A549 (cell line): Measurements from ENCODE around the gene ACTRT2. TPM values are rescaled to one million over a fixed set of nuclear protein-coding genes. Genes with fewer than 3 reads are reported as not detected.

Experiments used
- ATAC-seq, 2 experiments: fragments of 200-7000 bp in 1 of 2; fragments of >200 bp in 1 of 2; cut with Nextera tagmentation in 1 of 2; cut with Tn5 transposase in 1 of 2; 3 replicates each; pipeline versions ENCODE4 v1.8.0 to v1.9.1; 2018 to 2020; ENCODE audit warnings: mild to moderate bottlenecking in 1 of 2, moderate library complexity in 1 of 2
- CTCF ChIA-PET: fragments of 300-600 bp; sonication (Branson Sonifier 250); formaldehyde crosslinking; extraction: SDS; loops from one replicate; lab custom pipeline; 2021; ENCODE audit warnings: antibody characterized with exemption, inconsistent platforms; lab: Yijun Ruan, JAX
- POLR2A ChIA-PET: fragments of 350-600 bp; formaldehyde crosslinking; extraction: SDS; loops from one replicate; lab custom pipeline; 2021; ENCODE audit warnings: antibody characterized with exemption, inconsistent platforms; lab: Yijun Ruan, JAX
- DNase-seq, 2 experiments: peaks; one replicate each; pipeline versions ENCODE4 v3.0.0 to v3.0.0-alpha.2; 2011 to 2016; ENCODE audit warnings: low read depth in 1 of 2, low spot score in 1 of 2
- FAIRE-seq: peaks from 2 replicates; lab custom pipeline; 2011; peaks lifted over from hg19 to GRCh38; lab: Jason Lieb, UNC
- H3K27ac ChIP-seq, 2 experiments: fragments of >200 bp; sonication (Bioruptor Twin); formaldehyde crosslinking; 3 replicates each; pipeline ENCODE4 v1.5.1; 2016 to 2017
- H3K4me1 ChIP-seq: fragments of >200 bp; sonication (Bioruptor Twin); formaldehyde crosslinking; 3 replicates; pipeline ENCODE4 v1.6.1; 2016
- H3K4me2 ChIP-seq: fragments of >200 bp; sonication (Bioruptor Twin); formaldehyde crosslinking; 3 replicates; pipeline ENCODE4 v1.6.1; 2016
- H3K4me3 ChIP-seq: fragments of >200 bp; sonication (Bioruptor Twin); formaldehyde crosslinking; 3 replicates; pipeline ENCODE4 v1.5.1; 2016
- H3K9me3 ChIP-seq: fragments of >200 bp; sonication (Bioruptor Twin); formaldehyde crosslinking; 3 replicates; pipeline ENCODE4 v1.6.1; 2016
- CBX2 ChIP-seq: fragments of 200-600 bp; sonication (generic); IDR thresholded peaks from 2 replicates; pipeline ENCODE4 v1.6.1; 2016; ENCODE audit warnings: low read depth, mild to moderate bottlenecking, borderline replicate concordance
- CBX8 ChIP-seq: fragments of 200-600 bp; sonication (generic); IDR thresholded peaks from 2 replicates; pipeline ENCODE4 v1.6.1; 2016
- CEBPB ChIP-seq, 2 experiments: fragments of >200 bp in 1 of 2; sonication (Bioruptor Twin) in 1 of 2; formaldehyde crosslinking in 1 of 2; IDR thresholded peaks; 2 replicates each; pipeline ENCODE4 v1.6.1; 2012 to 2016
- CHD2 ChIP-seq: fragments of 150-350 bp; IDR thresholded peaks from 2 replicates; pipeline ENCODE4 v1.6.1; 2014; ENCODE audit warnings: low read length; ENCODE audit not compliant: partially characterized antibody
- CHD4 ChIP-seq: fragments of 200-600 bp; sonication (generic); IDR thresholded peaks from 2 replicates; pipeline ENCODE4 v1.6.1; 2016; ENCODE audit warnings: antibody characterized with exemption, mild to moderate bottlenecking, borderline replicate concordance
- EHMT2 ChIP-seq: fragments of 200-600 bp; sonication (generic); IDR thresholded peaks from 2 replicates; pipeline ENCODE4 v1.6.1; 2016; ENCODE audit warnings: antibody characterized with exemption, low read depth, mild to moderate bottlenecking, moderate library complexity
- FOSB ChIP-seq: fragments of 250-450 bp; sonication (Bioruptor Pico); IDR thresholded peaks from 2 replicates; pipeline ENCODE4 v1.5.0; 2020; ENCODE audit warnings: mild to moderate bottlenecking, moderate library complexity
- FOXS1 ChIP-seq: fragments of 250-450 bp; sonication (Bioruptor Pico); IDR thresholded peaks from 2 replicates; pipeline ENCODE4 v1.5.0; 2020; ENCODE audit warnings: mild to moderate bottlenecking, moderate library complexity
- GATA3 ChIP-seq: IDR thresholded peaks from 2 replicates; pipeline ENCODE4 v1.6.1; 2012; ENCODE audit warnings: borderline replicate concordance
- HDAC2 ChIP-seq: fragments of 200-600 bp; sonication (generic); IDR thresholded peaks from 2 replicates; pipeline ENCODE4 v1.6.1; 2016
- HOXA7 ChIP-seq: fragments of 250-450 bp; sonication (Bioruptor Pico); IDR thresholded peaks from 2 replicates; pipeline ENCODE4 v1.5.0; 2020; ENCODE audit warnings: mild to moderate bottlenecking, moderate library complexity
- HOXB13 ChIP-seq: fragments of 250-450 bp; sonication (Bioruptor Pico); IDR thresholded peaks from 2 replicates; pipeline ENCODE4 v1.5.0; 2020; ENCODE audit warnings: low read depth, mild to moderate bottlenecking, moderate library complexity
- JUNB ChIP-seq: fragments of >200 bp; sonication (Bioruptor Twin); formaldehyde crosslinking; IDR thresholded peaks from 2 replicates; pipeline ENCODE4 v1.6.1; 2016
- KDM5A ChIP-seq: fragments of 200-600 bp; sonication (generic); IDR thresholded peaks from 2 replicates; pipeline ENCODE4 v1.6.1; 2016; ENCODE audit warnings: antibody characterized with exemption, mild to moderate bottlenecking
- NPAS2 ChIP-seq: fragments of 250-450 bp; sonication (Bioruptor Pico); IDR thresholded peaks from 2 replicates; pipeline ENCODE4 v1.8.0; 2022; ENCODE audit warnings: mild to moderate bottlenecking, moderate library complexity, borderline replicate concordance
- NR3C1 ChIP-seq: fragments of >200 bp; sonication (Bioruptor Twin); formaldehyde crosslinking; IDR thresholded peaks from 3 replicates; pipeline ENCODE4 v1.6.1; 2017
- PHF8 ChIP-seq: fragments of 200-600 bp; sonication (generic); IDR thresholded peaks from 2 replicates; pipeline ENCODE4 v1.6.1; 2016; ENCODE audit warnings: low read depth, mild to moderate bottlenecking, antibody characterized with exemption, moderate library complexity, borderline replicate concordance
- POLR2AphosphoS2 ChIP-seq: conservative IDR thresholded peaks from 2 replicates; pipeline ENCODE4 v1.6.1; 2012; ENCODE audit warnings: low read length, improper control_type of control experiment, inconsistent platforms
- RFX5 ChIP-seq: fragments of 450-650 bp; IDR thresholded peaks from 2 replicates; pipeline ENCODE4 v1.7.1; 2014; ENCODE audit warnings: antibody characterized with exemption, mild to moderate bottlenecking, moderate library complexity
- SMC3 ChIP-seq: fragments of >200 bp; sonication (Bioruptor Twin); formaldehyde crosslinking; IDR thresholded peaks from 3 replicates; pipeline ENCODE4 v1.6.1; 2018; ENCODE audit warnings: inconsistent platforms
- SREBF2 ChIP-seq: fragments of 450-650 bp; IDR thresholded peaks from 2 replicates; pipeline ENCODE4 v1.6.1; 2014; ENCODE audit warnings: mild to moderate bottlenecking, moderate library complexity
- ZC3H11A ChIP-seq: fragments of 450-650 bp; IDR thresholded peaks from 2 replicates; pipeline ENCODE4 v1.6.1; 2014; ENCODE audit warnings: antibody characterized with exemption, mild to moderate bottlenecking
- WGBS: methylation state at CpG from one replicate; pipeline ENCODE4 v1.1.6; 2017; ENCODE audit errors: missing lambda C conversion rate; 5-methylcytosine and 5-hydroxymethylcytosine counted together
- polyA plus RNA-seq, 4 experiments: library from polyadenylated mRNA; depleted of rRNA in 3 of 4; stranded (reverse); fragments of >200 nt; fragmentation: RNase III in 1 of 4; extraction: RNeasy Plus Mini Kit Qiagen cat#74134 plus additional on column Dnase treatment in 1 of 4; gene quantifications; 2 replicates in 3 of 4; 3 replicates in 1 of 4; pipeline ENCODE4 v1.2.3, GENCODE V29; 2011 to 2017
- TF ChIP-seq, protein P1 (sequence below): fragments of >200 bp; sonication (Bioruptor Twin); formaldehyde crosslinking; IDR thresholded peaks from 3 replicates; pipeline ENCODE4 v1.5.1; 2016
- TF ChIP-seq, protein P2 (sequence below): fragments of 200-600 bp; sonication (generic); IDR thresholded peaks from 2 replicates; pipeline ENCODE4 v1.6.1; 2016; ENCODE audit warnings: antibody characterized with exemption, mild to moderate bottlenecking, moderate library complexity
- TF ChIP-seq, protein P3 (sequence below): IDR thresholded peaks from 2 replicates; pipeline ENCODE4 v1.6.1; 2012
- TF ChIP-seq, protein P4 (sequence below): fragments of >200 bp; sonication (Bioruptor Twin); formaldehyde crosslinking; IDR thresholded peaks from 2 replicates; pipeline ENCODE4 v1.6.1; 2016
- TF ChIP-seq, protein P5 (sequence below): IDR thresholded peaks from 2 replicates; pipeline ENCODE4 v1.6.1; 2012; ENCODE audit warnings: low read depth, borderline replicate concordance

Gene ACTRT2
- polyA plus RNA-seq, 2 of the 4 experiments (the other 2 are of a cell fraction), result not detected

DNA sequence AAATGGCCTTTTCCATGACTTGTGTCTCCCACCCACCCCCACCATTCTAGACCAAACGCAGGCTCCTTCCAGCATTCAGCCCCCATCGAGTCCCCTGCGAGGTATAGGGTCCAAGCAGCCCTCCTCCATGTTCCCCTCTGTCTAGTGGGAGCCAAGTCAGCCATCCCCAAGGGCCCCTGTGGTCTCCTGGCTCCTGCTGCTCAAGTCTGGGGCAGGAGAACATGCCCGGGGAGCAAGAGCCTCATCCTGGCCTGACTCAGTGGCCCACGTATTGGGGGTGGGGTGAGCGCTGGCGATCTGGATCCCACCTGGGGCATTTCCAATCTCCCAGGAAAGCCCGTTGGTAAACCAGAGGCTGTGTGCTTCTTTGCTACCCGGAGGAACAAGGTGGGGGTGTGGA is 43.6 kb downstream of the ACTRT2 start:
- Histone ChIP-seq H3K9me3 (no peaks in the 10 kb centered on the region), H3K4me1 (no peaks in the 10 kb centered on the region), H3K4me3 (no peak overlapping the region), H3K4me2 (no peak overlapping the region), H3K27ac (no peak overlapping the region)
- no peak for FAIRE-seq
- no peak for ATAC-seq
- CTCF ChIA-PET, result no interaction called here
- 34% methylated on average over 3 of the region's 9 CpGs for WGBS
- POLR2A ChIA-PET, result no interaction called here
- TF ChIP-seq HDAC2 (no peak), HOXB13 (CRISPR knock-in tag) (no peak), CEBPB (IDR thresholded peaks at IDR 0.05) (no peak), KDM5A (no peak), FOXS1 (CRISPR knock-in tag) (no peak), NR3C1 (no peak)
- TF ChIP-seq, protein P1, sequence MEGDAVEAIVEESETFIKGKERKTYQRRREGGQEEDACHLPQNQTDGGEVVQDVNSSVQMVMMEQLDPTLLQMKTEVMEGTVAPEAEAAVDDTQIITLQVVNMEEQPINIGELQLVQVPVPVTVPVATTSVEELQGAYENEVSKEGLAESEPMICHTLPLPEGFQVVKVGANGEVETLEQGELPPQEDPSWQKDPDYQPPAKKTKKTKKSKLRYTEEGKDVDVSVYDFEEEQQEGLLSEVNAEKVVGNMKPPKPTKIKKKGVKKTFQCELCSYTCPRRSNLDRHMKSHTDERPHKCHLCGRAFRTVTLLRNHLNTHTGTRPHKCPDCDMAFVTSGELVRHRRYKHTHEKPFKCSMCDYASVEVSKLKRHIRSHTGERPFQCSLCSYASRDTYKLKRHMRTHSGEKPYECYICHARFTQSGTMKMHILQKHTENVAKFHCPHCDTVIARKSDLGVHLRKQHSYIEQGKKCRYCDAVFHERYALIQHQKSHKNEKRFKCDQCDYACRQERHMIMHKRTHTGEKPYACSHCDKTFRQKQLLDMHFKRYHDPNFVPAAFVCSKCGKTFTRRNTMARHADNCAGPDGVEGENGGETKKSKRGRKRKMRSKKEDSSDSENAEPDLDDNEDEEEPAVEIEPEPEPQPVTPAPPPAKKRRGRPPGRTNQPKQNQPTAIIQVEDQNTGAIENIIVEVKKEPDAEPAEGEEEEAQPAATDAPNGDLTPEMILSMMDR, result no peak
- no peak for DNase-seq

DNA sequence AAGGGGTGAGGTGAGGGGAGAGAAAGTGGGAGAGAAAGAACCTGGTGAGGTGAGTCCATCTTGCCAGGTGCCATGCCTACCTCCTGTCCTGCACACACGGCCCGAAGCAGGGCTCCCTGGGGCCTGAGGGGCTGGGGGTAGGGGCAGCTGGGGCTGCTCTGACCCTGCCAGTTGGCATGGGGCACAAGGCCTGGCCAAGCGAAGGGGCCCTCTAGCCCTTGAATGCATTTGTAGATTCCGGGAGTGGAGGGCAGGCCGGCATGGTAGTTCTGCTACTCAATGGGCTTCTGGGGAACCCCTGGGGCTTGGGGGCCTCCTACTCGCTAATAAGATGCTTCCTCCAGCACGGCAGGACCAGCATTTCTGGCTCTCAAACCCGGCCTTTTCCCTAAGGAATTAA is 44.1 kb downstream of the ACTRT2 start:
- H3K4me2 ChIP-seq, result no peak overlapping the region
- H3K4me1 ChIP-seq, result no peaks in the 10 kb centered on the region
- no peak for DNase-seq
- POLR2A ChIA-PET, result no interaction called here
- H3K9me3 ChIP-seq, result no peaks in the 10 kb centered on the region
- CTCF ChIA-PET, result no interaction called here
- H3K4me3 ChIP-seq, result no peak overlapping the region
- TF ChIP-seq EHMT2 (no peak), CBX8 (no peak), SMC3 (no peak), CHD2 (no peak), HOXA7 (CRISPR knock-in tag) (no peak), SREBF2 (no peak)
- no peak for ATAC-seq
- 48% methylated on average over 4 of the region's 8 CpGs for WGBS
- no peak for FAIRE-seq
- no peak overlapping the region for H3K27ac ChIP-seq

DNA sequence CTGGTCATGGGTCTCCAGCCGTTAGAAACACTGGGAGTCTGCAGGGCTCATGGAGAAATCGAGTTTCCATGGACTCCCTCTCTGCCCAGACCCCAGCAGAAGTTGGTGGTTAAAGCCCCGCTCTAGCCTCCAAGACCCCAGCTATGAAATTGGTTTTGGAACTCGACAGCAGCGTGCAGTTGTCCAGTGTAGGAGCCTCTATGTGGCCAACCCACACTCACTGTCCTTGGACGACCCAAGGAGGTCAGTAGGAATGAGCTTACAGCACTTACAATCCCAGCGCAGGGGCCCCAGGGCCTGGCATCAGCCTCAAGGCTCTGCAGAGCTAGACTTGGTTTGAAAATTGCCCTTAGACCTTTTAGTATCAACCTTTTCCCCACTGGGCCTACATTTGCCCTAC is 44.5 kb downstream of the ACTRT2 start:
- Histone ChIP-seq H3K4me3 (no peak overlapping the region), H3K9me3 (no peaks in the 10 kb centered on the region), H3K4me1 (no peaks in the 10 kb centered on the region), H3K4me2 (no peak overlapping the region), H3K27ac (no peak overlapping the region)
- ChIA-PET POLR2A (no interaction called here), CTCF (interaction anchor here (1.5 kb wide), 1 partner anchor 345 kb away, joined by 4 read pairs; no protein-coding TSS in a partner anchor)
- ATAC-seq (no peak), DNase-seq (no peak), FAIRE-seq (no peak)
- WGBS, result 70% methylated on average over 2 of the region's 7 CpGs
- TF ChIP-seq NPAS2 (CRISPR knock-in tag), result no peak
- no peak for TF ChIP-seq EHMT2
- TF ChIP-seq CHD4, result no peak
- TF ChIP-seq JUNB, result no peak
- TF ChIP-seq, protein P2, sequence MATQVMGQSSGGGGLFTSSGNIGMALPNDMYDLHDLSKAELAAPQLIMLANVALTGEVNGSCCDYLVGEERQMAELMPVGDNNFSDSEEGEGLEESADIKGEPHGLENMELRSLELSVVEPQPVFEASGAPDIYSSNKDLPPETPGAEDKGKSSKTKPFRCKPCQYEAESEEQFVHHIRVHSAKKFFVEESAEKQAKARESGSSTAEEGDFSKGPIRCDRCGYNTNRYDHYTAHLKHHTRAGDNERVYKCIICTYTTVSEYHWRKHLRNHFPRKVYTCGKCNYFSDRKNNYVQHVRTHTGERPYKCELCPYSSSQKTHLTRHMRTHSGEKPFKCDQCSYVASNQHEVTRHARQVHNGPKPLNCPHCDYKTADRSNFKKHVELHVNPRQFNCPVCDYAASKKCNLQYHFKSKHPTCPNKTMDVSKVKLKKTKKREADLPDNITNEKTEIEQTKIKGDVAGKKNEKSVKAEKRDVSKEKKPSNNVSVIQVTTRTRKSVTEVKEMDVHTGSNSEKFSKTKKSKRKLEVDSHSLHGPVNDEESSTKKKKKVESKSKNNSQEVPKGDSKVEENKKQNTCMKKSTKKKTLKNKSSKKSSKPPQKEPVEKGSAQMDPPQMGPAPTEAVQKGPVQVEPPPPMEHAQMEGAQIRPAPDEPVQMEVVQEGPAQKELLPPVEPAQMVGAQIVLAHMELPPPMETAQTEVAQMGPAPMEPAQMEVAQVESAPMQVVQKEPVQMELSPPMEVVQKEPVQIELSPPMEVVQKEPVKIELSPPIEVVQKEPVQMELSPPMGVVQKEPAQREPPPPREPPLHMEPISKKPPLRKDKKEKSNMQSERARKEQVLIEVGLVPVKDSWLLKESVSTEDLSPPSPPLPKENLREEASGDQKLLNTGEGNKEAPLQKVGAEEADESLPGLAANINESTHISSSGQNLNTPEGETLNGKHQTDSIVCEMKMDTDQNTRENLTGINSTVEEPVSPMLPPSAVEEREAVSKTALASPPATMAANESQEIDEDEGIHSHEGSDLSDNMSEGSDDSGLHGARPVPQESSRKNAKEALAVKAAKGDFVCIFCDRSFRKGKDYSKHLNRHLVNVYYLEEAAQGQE, result no peak
- no peak for TF ChIP-seq POLR2AphosphoS2
- TF ChIP-seq NR3C1, result no peak
- no peak for TF ChIP-seq RFX5
- no peak for TF ChIP-seq HOXA7 (CRISPR knock-in tag)
- no peak for TF ChIP-seq HOXB13 (CRISPR knock-in tag)
- no peak for TF ChIP-seq CBX2
- TF ChIP-seq, protein P3, sequence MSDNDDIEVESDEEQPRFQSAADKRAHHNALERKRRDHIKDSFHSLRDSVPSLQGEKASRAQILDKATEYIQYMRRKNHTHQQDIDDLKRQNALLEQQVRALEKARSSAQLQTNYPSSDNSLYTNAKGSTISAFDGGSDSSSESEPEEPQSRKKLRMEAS, result no peak
- TF ChIP-seq ZC3H11A, result no peak
- TF ChIP-seq, protein P4, sequence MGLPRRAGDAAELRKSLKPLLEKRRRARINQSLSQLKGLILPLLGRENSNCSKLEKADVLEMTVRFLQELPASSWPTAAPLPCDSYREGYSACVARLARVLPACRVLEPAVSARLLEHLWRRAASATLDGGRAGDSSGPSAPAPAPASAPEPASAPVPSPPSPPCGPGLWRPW, result no peak
- TF ChIP-seq, protein P5, sequence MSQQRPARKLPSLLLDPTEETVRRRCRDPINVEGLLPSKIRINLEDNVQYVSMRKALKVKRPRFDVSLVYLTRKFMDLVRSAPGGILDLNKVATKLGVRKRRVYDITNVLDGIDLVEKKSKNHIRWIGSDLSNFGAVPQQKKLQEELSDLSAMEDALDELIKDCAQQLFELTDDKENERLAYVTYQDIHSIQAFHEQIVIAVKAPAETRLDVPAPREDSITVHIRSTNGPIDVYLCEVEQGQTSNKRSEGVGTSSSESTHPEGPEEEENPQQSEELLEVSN, result no peak
- no peak for TF ChIP-seq FOSB
- TF ChIP-seq GATA3, result no peak
- no peak for TF ChIP-seq PHF8
